ENCODE measurements around the gene DICER1.

GRCh38 chr14:95197551-95197950, 40.2 kb upstream of the DICER1 start:
- TF ChIP-seq CTCF (IDR thresholded peaks at IDR 0.05; ENCODE audit: poor library complexity, severe bottlenecking) (no peak), POLR2AphosphoS5 (IDR thresholded peaks at IDR 0.05) (no peak), REST (IDR thresholded peaks at IDR 0.05; ENCODE audit: borderline replicate concordance) (no peak), EZH2 (IDR thresholded peaks at IDR 0.05; ENCODE audit: borderline replicate concordance, insufficient read depth, low read length, poor library complexity, severe bottlenecking) (no peak), MXI1 (conservative IDR thresholded peaks at IDR 0.05; ENCODE audit: poor library complexity, severe bottlenecking) (no peak), RAD21 (conservative IDR thresholded peaks at IDR 0.05) (no peak), TAF1 (IDR thresholded peaks at IDR 0.05; ENCODE audit: low read depth) (no peak)

Measured in neural cell (in vitro differentiated cells).